ENCODE data around the gene IL17C.

The IL17C gene

GRCh38 chr16:88636488-88637265 is 1.7 kb upstream of the IL17C start:
- Histone ChIP-seq H3K36me3 (ENCODE audit: low read length) (no peaks in the 10 kb centered on the region), H4K20me1 (ENCODE audit: low read depth, low read length) (no peaks in the 10 kb centered on the region), H3K4me2 (ENCODE audit: low read depth, low read length, poor library complexity, severe bottlenecking) (no peak overlapping the region), H3F3A (ENCODE audit: insufficient read depth) (peaks cover 25% of the 10 kb centered on the region), H3K79me2 (ENCODE audit: insufficient read depth, low read length) (no peaks in the 10 kb centered on the region), H3K27me3 (ENCODE audit: low read length) (no peaks in the 10 kb centered on the region), H2AFZ (ENCODE audit: low read depth, low read length, severe bottlenecking) (no peak overlapping the region), H3K9ac (ENCODE audit: low read length) (no peak overlapping the region), H3K9me3 (ENCODE audit: insufficient read depth, low read length) (peaks cover 14% of the 10 kb centered on the region; the same call in 1 of the 2 replicates), H3K27ac (ENCODE audit: low read depth, low read length) (no peak overlapping the region), H3K9me2 (replicated peaks; ENCODE audit: insufficient read depth, low read length) (no peaks in the 10 kb centered on the region), H3K4me3 (ENCODE audit: insufficient read depth, low read length, poor library complexity, severe bottlenecking) (no peak overlapping the region)
- TF ChIP-seq CTCF (IDR thresholded peaks at IDR 0.05; ENCODE audit: insufficient read depth, low read length, poor library complexity, severe bottlenecking) (no peak), EZH2phosphoT487 (conservative IDR thresholded peaks at IDR 0.05; ENCODE audit: low read length) (no peak)

- Histone ChIP-seq H4K20me1 (ENCODE audit: low read depth, low read length) (no peaks in the 10 kb centered on the region; the same call in 1 of the 2 replicates), H3F3A (ENCODE audit: insufficient read depth) (peaks cover 12% of the 10 kb centered on the region), H3K4me3 (ENCODE audit: insufficient read depth, low read length, poor library complexity, severe bottlenecking) (no peak overlapping the region), H3K79me2 (ENCODE audit: insufficient read depth, low read length) (no peaks in the 10 kb centered on the region), H3K36me3 (ENCODE audit: low read length) (no peaks in the 10 kb centered on the region), H3K27me3 (ENCODE audit: low read length) (no peaks in the 10 kb centered on the region), H3K9ac (ENCODE audit: low read length) (no peak overlapping the region), H3K27ac (ENCODE audit: low read depth, low read length) (no peak overlapping the region), H3K4me2 (ENCODE audit: low read depth, low read length, poor library complexity, severe bottlenecking) (no peak overlapping the region), H3K9me2 (replicated peaks; ENCODE audit: insufficient read depth, low read length) (no peaks in the 10 kb centered on the region), H3K9me3 (ENCODE audit: insufficient read depth, low read length) (peaks cover 14% of the 10 kb centered on the region; the same call in 1 of the 2 replicates), H2AFZ (ENCODE audit: low read depth, low read length, severe bottlenecking) (no peak overlapping the region)
- TF ChIP-seq EZH2phosphoT487 (conservative IDR thresholded peaks at IDR 0.05; ENCODE audit: low read length) (no peak), CTCF (IDR thresholded peaks at IDR 0.05; ENCODE audit: insufficient read depth, low read length, poor library complexity, severe bottlenecking) (no peak)
These were observed 1.1 kb downstream of the IL17C start for GRCh38 chr16:88639231-88640038.

GRCh38 chr16:88640039-88640495 is 1.7 kb downstream of the IL17C start:
- no peak overlapping the region for H3K4me2 ChIP-seq (ENCODE audit: low read depth, low read length, poor library complexity, severe bottlenecking)
- no peak overlapping the region for H2AFZ ChIP-seq (ENCODE audit: low read depth, low read length, severe bottlenecking)
- peaks cover 11% of the 10 kb centered on the region for H3F3A ChIP-seq (ENCODE audit: insufficient read depth)
- H3K79me2 ChIP-seq (ENCODE audit: insufficient read depth, low read length), result no peaks in the 10 kb centered on the region
- no peaks in the 10 kb centered on the region for H3K36me3 ChIP-seq (ENCODE audit: low read length)
- no peak overlapping the region for H3K27ac ChIP-seq (ENCODE audit: low read depth, low read length)
- H3K27me3 ChIP-seq (ENCODE audit: low read length), result no peaks in the 10 kb centered on the region
- H3K9ac ChIP-seq (ENCODE audit: low read length), result no peak overlapping the region
- H3K4me3 ChIP-seq (ENCODE audit: insufficient read depth, low read length, poor library complexity, severe bottlenecking), result no peak overlapping the region
- peaks cover 14% of the 10 kb centered on the region; the same call in 1 of the 2 replicates for H3K9me3 ChIP-seq (ENCODE audit: insufficient read depth, low read length)
- no peaks in the 10 kb centered on the region; the same call in 1 of the 2 replicates for H4K20me1 ChIP-seq (ENCODE audit: low read depth, low read length)
- H3K9me2 ChIP-seq (replicated peaks; ENCODE audit: insufficient read depth, low read length), result no peaks in the 10 kb centered on the region
- TF ChIP-seq EZH2phosphoT487 (conservative IDR thresholded peaks at IDR 0.05; ENCODE audit: low read length) (peak; percentile 88; the same call in 1 of the 2 replicates), CTCF (IDR thresholded peaks at IDR 0.05; ENCODE audit: insufficient read depth, low read length, poor library complexity, severe bottlenecking) (no peak)

Measured in SU-DHL-6 (cell line).